GM20000 (cell line): ENCODE data around the gene DAPK3.

Source experiments
- DNase-seq: peaks from one replicate; pipeline ENCODE4 v3.0.0; 2012; ENCODE audit warnings: low spot score
- CTCF ChIP-seq: IDR thresholded peaks from 2 replicates; pipeline ENCODE4 v1.5.1; 2012; ENCODE audit warnings: mild to moderate bottlenecking, control low read depth; ENCODE audit errors: extremely low read depth, missing control alignments

DAPK3 gene

DNA sequence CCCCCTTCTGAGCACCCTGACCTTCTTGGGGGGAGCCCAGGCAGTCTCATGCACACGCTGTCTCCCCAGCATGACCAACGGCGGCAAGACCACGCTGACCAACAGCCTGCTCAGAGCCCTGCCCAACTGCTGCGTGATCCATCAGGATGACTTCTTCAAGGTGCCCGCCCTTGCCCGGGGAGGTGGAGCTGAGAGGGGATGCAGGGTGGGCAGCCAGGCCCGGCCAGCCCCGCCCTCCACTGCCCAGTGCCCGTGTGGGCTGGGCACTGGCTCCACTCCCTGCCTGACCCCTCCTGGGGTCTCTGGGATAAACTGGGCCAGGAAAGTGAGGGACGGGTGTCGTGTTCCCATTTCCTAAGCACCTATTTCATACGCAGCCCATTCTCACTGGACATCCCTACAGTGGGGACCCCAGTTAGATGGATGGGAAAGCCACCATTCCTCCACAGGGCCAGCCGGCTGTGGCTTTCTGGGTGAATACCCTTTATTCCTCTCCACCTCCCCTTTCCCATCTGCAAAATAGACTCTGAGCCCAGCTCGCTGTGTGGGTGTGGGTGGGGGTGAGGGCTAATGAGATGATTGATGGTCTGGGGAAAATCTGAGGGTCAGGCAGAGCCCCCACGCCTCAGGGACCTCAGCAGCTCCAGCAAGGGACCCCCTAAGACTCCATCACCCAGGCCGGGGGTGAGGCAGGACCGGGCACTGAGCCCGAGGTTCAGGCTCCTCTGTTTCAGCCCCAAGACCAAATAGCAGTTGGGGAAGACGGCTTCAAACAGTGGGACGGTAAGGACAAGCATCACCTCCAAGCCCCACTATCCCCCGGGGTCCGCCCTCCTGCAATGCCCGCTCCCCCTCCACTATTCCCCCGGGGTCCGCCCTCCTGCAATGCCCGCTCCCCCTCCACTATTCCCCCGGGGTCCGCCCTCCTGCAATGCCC lies 34.1 kb downstream of the DAPK3 start:
- no peak for DNase-seq
- no peak for TF ChIP-seq CTCF

GRCh38 chr19:3932931-3933810 lies 37.7 kb downstream of the DAPK3 start, which contains the start of gene NMRK2:
NMRK2 (plus strand) TSS chr19:3933069; CDS start chr19:3933672, 603 bp downstream.
- no peak for TF ChIP-seq CTCF
- DNase-seq, result peak; percentile 45

- DNase-seq, result no peak
- TF ChIP-seq CTCF, result no peak
Measured at GRCh38 chr19:3931041-3931440, 39.9 kb downstream of the DAPK3 start.

GRCh38 chr19:3923912-3924311 lies 47.0 kb downstream of the DAPK3 start:
- TF ChIP-seq CTCF, result no peak
- no peak for DNase-seq

DNA sequence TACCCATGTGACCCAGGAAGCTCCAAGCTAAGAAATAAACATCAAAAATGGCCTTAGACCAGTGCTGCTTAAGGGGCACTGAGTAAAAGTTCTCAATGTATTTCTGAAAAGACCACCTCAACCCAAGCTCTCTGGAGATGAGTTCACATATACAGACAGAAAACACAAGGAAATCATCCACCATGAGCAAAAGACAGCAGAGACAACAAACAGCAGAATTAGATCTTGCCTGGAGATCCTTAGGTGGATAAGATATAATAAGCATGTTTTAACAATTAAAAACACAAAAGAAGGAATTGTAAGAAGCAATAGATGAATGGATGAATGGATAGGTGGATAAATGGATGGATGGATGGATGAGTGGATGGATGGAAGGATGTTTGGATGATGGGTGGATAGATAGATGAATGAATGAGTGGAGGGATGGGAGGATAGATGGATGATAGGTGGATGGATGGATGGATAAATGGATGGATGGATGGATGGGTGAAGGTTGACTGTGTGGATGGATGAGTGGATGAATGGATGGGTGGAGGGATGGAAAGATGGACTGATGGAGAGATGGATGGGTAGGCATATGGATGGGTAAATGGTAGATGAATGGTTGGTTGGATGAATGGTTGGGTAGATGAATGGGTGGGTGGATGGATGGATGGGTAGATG lies 47.7 kb downstream of the DAPK3 start:
- no peak for TF ChIP-seq CTCF
- DNase-seq, result no peak

DNA sequence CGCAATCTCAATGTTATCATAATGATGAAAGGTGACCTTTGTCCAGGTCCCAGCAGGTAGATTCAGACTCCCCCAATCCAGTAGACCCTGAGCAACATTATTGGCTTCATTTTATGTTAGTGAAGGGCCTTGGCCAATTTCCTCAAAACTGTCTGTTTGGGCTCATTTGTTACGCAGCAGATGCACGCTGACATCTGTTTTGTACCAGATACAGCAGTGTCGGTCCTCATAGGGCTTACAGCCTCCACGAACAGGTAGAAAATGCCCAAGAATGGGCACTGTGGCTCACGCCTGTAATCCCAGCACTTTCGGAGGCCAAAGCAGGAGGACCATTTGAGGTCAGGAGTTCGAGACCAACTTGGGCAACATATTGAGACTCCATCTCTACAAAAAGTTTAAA lies 51.1 kb downstream of the DAPK3 start:
- TF ChIP-seq CTCF, result no peak
- DNase-seq, result no peak
